ENCODE data around the gene RCBTB1.

GRCh38 chr13:49524740-49525501, 60.4 kb downstream of the RCBTB1 start:
- TF ChIP-seq FOXM1 (IDR thresholded peaks at IDR 0.05; ENCODE audit: borderline replicate concordance, low read depth) (no peak), NFIC (IDR thresholded peaks at IDR 0.05) (no peak), CREB1 (IDR thresholded peaks at IDR 0.05; ENCODE audit: low read depth) (no peak)

Data from Ishikawa (cell line).